Chondrocyte (in vitro differentiated cells): ENCODE data around the gene PTCHD1. TPM values are rescaled to one million over a fixed set of nuclear protein-coding genes. Genes with fewer than 3 reads are reported as not detected.

Experiments
- DNase-seq: peaks from one replicate; pipeline ENCODE4 v3.0.0; 2021; ENCODE audit warnings: mixed read lengths, low spot score
- H3K27ac Mint-ChIP-seq: one replicate; pipeline ENCODE4 v1.8.0; 2021; ENCODE audit warnings: mild to moderate bottlenecking, moderate library complexity, mixed read lengths; ENCODE audit not compliant: unreplicated experiment
- H3K27me3 Mint-ChIP-seq: 2 replicates; pipeline ENCODE4 v1.8.0; 2021; ENCODE audit warnings: low read depth, mixed read lengths
- H3K36me3 Mint-ChIP-seq: 2 replicates; pipeline ENCODE4 v1.8.0; 2021; ENCODE audit warnings: low read depth, mixed read lengths
- H3K4me1 Mint-ChIP-seq: 2 replicates; pipeline ENCODE4 v1.8.0; 2021; ENCODE audit warnings: low read depth, mild to moderate bottlenecking, mixed read lengths
- H3K4me3 Mint-ChIP-seq: one replicate; pipeline ENCODE4 v1.8.0; 2021; ENCODE audit warnings: mild to moderate bottlenecking, moderate library complexity, mixed read lengths; ENCODE audit not compliant: unreplicated experiment
- H3K9me3 Mint-ChIP-seq: 2 replicates; pipeline ENCODE4 v1.8.0; 2021; ENCODE audit warnings: low read depth, mixed read lengths
- CTCF ChIP-seq: fragments of 200-600 bp; sonication (generic); IDR thresholded peaks from 2 replicates; pipeline ENCODE4 v1.5.0; 2021; ENCODE audit warnings: antibody characterized with exemption, mild to moderate bottlenecking, moderate library complexity
- total RNA-seq: library from RNA; stranded (reverse); gene quantifications from 3 replicates; pipeline ENCODE4 v1.2.1, GENCODE V29; 2021

PTCHD1 gene
- total RNA-seq, 1 donor from 2014 or later: 0.82 TPM

GRCh38 chrX:23396263-23396662 is 61.6 kb downstream of the PTCHD1 start:
- no peak for TF ChIP-seq CTCF
- H3K36me3 Mint-ChIP-seq: no peaks in the 10 kb centered on the region
- no peak overlapping the region for H3K4me3 Mint-ChIP-seq

GRCh38 chrX:23398570-23398969 is 63.9 kb downstream of the PTCHD1 start:
- TF ChIP-seq CTCF: no peak
- H3K27me3 Mint-ChIP-seq: peaks cover 15% of the 10 kb centered on the region
- peaks cover 6% of the 10 kb centered on the region for H3K4me1 Mint-ChIP-seq
- DNase-seq: no peak
- no peaks in the 10 kb centered on the region for H3K36me3 Mint-ChIP-seq
- no peak overlapping the region for H3K27ac Mint-ChIP-seq
- H3K4me3 Mint-ChIP-seq: no peak overlapping the region
- no peaks in the 10 kb centered on the region for H3K9me3 Mint-ChIP-seq

More at GRCh38 chrX:23396263-23396662, 61.6 kb downstream of the PTCHD1 start:
- H3K9me3 Mint-ChIP-seq: no peaks in the 10 kb centered on the region
- no peak for DNase-seq
- H3K27ac Mint-ChIP-seq: no peak overlapping the region
- no peaks in the 10 kb centered on the region for H3K4me1 Mint-ChIP-seq
- peaks cover 18% of the 10 kb centered on the region for H3K27me3 Mint-ChIP-seq

GRCh38 chrX:23403849-23404248 is 69.2 kb downstream of the PTCHD1 start:
- peak; percentile 71 for TF ChIP-seq CTCF
- Mint-ChIP-seq H3K27ac (no peak overlapping the region), H3K36me3 (no peaks in the 10 kb centered on the region), H3K9me3 (no peaks in the 10 kb centered on the region), H3K4me1 (peaks cover 22% of the 10 kb centered on the region), H3K27me3 (peaks cover 2% of the 10 kb centered on the region), H3K4me3 (no peak overlapping the region)
- DNase-seq: no peak

GRCh38 chrX:23422912-23423311 is 88.3 kb downstream of the PTCHD1 start:
- Mint-ChIP-seq H3K27me3 (no peaks in the 10 kb centered on the region), H3K4me1 (no peaks in the 10 kb centered on the region), H3K27ac (no peak overlapping the region), H3K36me3 (peaks cover 3% of the 10 kb centered on the region), H3K9me3 (peaks cover 47% of the 10 kb centered on the region), H3K4me3 (no peak overlapping the region)
- TF ChIP-seq CTCF: no peak
- DNase-seq: no peak

GRCh38 chrX:23434356-23434884 is 99.8 kb downstream of the PTCHD1 start:
- Mint-ChIP-seq H3K9me3 (peaks cover 4% of the 10 kb centered on the region), H3K36me3 (no peaks in the 10 kb centered on the region), H3K27ac (peak overlapping the region; percentile 20), H3K4me1 (peaks cover 12% of the 10 kb centered on the region), H3K4me3 (no peak overlapping the region), H3K27me3 (peaks cover under 1% of the 10 kb centered on the region)
- DNase-seq: no peak
- TF ChIP-seq CTCF: no peak
